ENCODE results near the gene GOLGA8K.
"Not testable (repeated sequence)": the region's sequence is repeated elsewhere in the genome, so short reads cannot be mapped to it uniquely, and the experiment has no call there.

DNA sequence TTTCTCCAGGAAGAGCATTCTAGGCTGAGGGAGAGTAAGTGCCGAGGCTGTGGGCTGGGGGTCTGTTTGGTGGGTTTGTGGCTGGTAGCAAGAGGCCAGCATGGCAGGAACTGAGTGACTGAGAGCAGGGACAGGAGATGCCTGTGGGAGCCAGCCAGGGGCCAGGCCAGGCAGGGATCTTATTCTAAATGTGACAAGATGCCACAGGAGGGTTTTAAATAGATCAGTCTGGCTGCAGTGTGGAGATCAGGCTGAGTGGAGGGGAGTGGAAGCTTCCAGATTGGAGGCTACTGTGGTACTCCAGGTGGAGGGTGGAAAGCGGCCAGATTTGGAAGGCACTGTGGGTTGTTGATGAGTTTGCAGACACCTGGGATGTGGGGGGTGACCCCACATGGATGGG, 28.9 kb downstream of the GOLGA8K start:
- TF ChIP-seq POLR2A, EP300 (IDR thresholded peaks at IDR 0.05): not testable (repeated sequence)

All from stomach (tissue), 4 donors.